GM18861 (cell line): ENCODE data around the gene EIF4G3.
"Not testable (repeated sequence)": the region's sequence is repeated elsewhere in the genome, so short reads cannot be mapped to it uniquely, and the experiment has no call there.

Experiments
- ATAC-seq: cut with Tn5 transposase; IDR thresholded peaks from one replicate; pipeline ENCODE4 v1.9.1; 2021; ENCODE audit not compliant: unreplicated experiment

The EIF4G3 gene

DNA sequence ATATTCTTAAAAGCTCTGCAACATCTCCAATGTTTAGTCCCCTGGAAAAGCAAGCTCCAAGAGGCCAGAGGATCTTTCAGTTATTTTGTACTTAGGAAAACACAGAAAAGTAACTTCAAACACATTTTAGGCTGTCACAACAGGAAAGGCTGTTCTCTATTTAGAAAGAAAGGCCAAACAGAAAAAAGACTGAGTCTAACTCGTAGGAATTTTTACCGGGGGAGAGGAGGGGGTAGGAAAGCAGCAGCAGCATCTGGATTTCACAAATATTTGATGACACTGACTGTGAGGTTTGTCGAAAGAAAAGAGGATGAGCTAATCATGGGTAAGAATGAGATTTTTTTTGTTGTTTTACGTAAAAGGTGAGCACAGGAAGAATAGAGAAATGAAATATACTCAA lies 107.1 kb downstream of the EIF4G3 start:
- no peak for ATAC-seq

DNA sequence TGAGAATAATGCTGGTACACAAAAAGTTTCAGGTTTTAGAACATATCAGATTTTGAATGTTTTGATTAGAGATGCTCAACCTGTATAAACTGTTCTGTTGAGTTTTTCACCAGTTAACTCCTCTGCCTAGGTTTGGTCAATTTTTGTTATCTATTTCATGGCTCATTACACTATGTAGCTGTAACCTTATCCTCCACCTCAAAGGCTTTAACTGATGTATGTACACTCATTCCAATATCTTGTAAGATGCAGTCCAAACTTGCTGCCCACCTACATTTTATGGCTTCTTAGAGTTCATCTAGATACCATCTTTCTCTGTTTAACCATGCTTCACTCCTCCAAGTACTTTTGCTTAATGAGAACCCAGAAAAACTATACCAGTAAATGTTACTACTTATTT lies 107.8 kb downstream of the EIF4G3 start:
- no peak for ATAC-seq

DNA sequence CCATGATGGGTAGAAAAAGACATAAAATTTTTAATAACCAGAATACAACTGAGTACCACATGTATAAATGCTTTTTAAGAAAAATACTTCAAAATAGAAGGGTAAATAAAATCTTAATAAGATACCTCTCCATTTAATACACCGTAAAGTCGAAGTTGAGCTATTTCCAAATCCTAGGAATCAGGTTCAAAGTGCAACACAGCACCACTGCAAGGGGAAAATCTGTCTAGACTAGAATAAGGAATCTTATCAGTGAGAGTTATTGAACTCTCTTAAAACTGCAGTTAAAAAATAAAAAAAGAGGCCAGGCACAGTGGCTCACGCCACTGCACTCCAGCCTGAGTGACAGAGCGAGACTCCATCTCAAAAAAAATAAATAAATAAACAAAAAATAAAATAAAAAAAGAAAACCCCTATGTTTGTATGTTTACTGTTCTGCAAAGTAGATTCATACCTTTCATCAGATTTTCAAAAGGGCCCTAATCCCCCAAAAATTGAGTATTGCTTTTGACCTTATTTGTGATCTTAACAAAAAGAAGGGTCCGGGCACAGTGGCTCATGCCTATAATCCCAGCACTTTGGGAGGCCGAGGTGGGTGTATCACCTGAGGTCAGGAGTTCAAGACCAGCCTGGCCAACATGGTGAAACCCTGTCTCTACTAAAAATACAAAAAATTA lies 109.0 kb downstream of the EIF4G3 start:
- no peak for ATAC-seq

DNA sequence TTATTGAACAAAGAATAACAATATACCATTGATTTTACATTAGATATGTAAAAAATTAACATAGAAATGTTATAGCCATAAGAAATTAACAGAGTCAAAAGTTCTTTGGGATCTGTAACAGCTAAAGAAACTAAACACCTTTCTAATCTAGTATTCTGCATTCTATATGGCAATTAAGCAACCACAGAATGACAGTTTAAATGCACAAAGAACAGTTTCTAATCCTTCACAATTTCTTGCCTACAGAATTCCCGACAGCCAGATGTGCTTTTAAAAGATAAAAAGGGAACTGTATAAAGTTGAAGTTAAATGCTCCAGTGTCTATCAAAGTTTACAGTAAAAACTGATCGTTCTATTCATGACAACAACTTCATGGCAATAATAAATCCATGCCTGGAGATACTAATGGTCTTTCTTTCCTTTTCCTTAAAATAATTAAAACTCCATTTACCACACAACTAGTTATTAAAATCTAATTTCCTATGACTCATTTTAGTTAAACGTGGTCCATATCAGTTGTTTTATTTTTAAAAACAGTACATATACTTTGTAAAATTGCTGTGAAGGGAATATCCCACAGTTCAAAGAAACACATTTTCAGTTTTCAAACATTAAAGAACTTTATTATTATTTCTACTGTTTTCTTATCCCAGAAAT lies 110.2 kb downstream of the EIF4G3 start:
- no peak for ATAC-seq

DNA sequence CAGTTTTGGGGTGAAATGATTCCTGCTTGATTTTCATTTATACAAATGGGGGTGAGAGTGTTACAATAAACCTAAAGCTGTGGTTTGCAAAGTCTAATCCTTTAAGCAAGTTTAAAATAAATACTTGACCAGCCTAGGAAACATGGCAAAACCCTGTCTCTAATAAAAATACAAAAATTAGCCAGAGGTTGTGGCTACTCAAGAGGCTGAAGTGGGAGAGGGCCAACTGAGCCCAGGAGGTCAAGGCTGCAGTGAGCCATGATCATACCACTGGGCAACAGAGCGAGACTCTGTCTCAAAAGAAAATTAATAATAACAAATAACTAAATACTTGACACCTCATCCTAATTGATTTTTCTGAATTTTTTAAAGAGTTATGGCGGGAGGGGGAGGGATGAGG lies 110.8 kb downstream of the EIF4G3 start:
- ATAC-seq, result no peak

DNA sequence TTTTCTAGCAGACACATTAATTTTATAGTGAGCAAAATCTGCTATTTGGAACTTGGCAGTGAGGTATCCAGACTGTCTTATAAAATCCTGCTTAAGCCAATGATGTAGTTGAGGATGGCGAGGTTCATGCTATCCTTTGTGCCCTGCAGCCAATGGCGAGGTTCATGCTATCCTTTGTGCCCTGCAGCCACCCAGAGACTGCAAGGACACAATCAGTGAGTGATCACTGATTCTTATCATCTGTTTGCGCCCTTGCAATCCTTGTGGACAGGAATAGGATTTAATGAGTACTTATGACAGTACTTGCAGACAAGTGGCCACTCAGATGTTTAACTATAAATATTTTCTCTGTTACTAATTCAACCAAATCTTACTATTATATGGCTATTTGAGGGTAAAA lies 112.6 kb downstream of the EIF4G3 start:
- ATAC-seq, result no peak

DNA sequence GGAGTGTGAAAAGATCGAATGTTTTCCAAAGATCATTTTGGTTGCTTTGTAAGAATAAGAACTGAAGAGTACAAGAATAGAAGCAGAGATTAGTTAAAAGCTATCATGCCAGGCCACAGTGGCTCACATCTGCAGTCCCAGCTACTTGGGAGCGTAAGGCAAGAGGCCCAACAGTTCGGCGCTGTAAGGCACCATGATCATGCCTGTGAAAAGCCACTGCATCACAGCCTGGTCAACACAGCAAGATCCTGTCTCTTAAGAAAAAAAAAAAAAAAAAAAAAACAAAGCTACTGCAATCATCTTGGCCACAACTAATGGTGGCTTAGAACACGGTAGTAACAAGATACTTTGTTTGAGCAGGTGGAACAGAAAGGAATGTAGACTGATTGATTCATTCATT lies 116.2 kb downstream of the EIF4G3 start:
- ATAC-seq, result no peak

DNA sequence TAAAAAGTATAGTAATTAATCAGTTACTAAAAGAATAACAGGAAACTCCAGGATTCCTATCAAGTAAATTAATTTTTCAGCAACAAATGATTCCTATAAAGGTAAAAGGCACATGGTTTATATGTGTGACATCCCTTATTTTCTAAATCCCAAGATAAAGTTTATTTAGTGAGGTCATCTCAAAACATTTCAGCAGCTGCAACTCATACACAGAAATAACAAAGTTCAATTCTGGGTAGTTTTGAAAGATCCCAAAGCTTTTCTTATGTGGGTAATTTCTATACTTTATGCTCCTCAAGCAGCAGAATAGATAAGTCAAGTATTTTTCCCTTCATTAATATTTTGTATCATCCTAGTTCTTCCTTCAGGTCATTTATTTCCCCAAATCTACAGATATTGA lies 117.7 kb downstream of the EIF4G3 start:
- no peak for ATAC-seq

DNA sequence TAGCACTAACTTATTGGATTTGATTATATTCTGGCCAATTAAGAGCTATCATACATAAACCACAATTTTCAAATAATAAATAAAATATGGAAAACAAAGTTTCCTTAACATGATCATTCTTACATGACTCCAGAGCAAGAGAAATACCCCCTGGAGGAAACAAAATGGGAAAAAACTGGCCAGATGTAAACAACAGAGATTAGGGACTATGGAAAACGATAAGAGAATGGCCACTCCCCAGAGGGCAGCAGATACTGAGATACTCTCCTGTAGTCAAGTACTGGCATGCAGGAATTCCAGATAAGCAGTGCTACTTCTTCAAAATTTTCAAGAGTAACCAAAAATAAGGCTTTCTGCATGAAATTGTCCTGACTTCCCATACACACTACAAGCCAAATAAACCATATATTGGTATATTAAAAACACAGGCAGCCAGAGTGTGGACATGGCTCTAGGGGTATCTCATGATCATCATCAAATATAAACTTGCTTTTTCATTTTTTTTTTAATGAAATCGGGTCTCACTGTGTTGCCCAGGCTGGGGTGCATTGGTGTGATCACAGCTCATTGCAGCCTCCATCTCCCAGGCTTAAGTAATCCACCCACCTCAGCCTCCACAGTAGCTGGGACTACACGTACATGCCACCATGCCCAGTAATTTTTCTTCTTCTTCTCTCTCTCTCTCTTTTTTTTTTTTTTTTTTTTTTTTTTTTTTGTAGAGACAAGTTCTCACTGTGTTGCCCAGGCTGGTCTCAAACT lies 118.5 kb downstream of the EIF4G3 start:
- no peak for ATAC-seq

DNA sequence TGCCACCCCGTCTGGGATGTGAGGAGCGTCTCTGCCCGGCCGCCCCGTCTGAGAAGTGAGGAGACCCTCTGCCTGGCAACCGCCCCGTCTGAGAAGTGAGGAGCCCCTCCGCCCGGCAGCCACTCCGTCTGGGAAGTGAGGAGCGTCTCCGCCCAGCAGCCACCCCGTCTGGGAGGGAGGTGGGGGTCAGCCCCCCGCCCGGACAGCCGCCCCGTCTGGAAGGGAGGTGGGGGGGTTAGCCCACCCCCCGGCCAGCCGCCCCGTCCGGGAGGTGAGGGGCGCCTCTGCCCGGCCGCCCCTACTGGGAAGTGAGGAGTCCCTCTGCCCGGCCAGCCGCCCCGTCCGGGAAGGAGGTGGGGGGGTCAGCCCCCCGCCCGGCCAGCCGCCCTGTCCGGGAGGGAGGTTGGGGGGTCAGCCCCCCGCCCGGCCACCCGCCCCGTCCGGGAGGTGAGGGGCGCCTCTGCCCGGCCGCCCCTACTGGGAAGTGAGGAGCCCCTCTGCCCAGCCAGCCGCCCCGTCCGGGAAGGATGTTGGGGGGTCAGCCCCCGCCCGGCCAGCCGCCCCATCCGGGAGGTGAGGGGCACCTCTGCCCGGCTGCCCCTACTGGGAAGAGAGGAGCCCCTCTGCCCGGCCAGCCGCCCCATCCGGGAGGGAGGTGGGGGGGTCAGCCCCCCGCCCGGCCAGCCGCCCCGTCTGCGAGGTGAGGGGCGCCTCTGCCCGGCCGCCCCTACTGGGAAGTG lies 123.3 kb downstream of the EIF4G3 start:
- not testable (repeated sequence) for ATAC-seq

DNA sequence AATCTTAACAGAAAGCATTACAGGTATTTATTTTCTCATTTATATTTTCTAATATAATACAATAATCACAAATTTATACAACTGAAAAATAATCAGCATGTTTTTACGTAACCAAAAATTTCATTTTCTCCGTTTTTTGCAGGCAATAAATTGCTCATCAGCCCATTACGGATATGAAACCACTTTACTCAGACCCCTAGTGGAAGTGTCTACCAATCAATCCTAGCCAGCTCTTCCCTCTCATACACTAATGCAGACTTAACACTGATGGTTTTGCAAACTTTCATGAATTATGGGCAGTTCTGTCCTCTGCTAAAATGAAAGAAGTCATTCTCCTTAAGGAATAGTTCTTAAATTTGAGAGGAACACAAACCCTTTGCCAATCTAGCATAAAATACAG lies 124.7 kb downstream of the EIF4G3 start:
- ATAC-seq, result no peak

DNA sequence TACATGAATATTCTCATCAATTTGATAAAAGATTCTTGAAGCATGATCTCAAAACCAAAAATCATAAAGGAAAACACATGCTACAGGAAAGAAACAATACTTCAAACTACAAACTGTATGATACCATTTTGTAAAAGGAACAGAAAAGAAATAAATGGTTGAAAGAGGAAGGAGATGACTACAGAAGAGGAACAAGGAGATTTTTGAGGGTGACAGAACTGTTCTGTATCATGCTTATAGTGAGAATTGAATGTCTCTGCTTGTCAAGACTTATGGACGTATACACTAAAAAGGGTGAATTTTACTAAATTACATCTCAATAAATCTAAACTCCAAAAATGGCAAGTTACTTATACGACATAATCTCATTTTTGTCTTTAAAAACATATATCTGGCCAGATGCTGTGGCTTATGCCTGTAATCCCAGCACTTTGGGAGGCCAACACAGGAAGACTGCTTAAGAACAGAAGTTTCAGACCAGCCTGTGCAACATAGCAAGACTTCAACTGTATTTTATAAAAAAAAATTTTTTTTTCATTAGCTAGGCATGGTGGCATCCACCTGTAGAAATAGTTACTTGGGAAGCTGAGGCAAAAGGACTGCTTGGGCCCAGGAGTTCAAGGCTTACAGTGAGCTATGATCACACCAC lies 125.4 kb downstream of the EIF4G3 start:
- ATAC-seq, result no peak

DNA sequence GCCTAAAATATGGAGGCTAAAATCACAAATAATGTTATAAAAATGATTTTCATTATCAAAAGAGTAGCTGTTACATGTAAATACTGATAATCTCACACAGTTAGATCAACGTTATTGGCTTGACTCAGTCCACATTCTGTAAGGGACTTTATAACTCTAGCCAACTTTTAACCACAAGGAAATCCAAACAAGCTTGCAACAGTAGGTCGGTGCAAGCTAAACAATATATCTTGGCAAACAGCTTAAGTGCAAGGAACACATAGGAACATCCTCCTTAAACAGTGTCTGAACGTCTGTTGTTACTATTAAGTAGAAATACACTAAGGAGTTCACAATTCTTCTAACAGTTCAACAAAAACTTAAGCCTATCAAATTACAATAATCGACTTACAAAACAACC lies 126.7 kb downstream of the EIF4G3 start:
- ATAC-seq, result no peak

DNA sequence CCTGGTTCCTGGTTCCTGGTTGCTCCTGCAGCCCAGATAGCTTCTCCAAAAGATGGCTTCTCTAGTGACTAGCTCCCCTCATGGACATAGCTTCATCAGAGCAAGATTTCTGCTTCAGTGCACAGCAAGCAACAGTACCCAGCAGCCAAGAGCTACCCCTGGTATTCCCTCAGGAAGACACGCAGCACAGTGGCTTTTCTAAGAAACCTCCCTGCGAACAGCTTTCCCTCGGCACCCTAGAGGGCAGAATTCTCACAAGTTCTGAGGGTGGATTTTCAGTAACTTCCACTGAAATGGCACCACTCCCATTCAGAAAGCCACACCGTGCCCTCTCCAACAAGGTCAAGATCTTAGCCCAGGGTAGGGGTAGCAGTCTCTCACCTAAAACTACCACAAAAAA lies 128.2 kb downstream of the EIF4G3 start:
- ATAC-seq, result no peak

DNA sequence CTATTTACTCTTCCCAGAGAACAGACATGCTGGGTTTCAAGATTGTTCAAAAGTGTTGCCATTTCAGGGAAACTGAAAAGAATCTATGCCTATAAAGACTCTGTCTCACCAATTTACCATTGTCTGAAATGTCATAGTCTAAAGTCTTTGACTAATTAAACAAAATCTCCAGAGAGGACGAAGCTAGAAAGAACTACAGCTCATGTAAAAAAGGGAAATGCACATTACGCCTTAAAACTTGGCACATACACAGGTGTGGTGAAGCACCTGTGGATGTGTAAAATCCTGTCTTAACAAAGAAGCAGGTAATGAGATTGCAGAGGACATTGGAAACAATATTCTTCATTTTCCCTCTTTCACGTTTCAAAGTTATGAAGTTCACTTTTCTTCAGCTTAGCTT lies 130.6 kb downstream of the EIF4G3 start:
- no peak for ATAC-seq

DNA sequence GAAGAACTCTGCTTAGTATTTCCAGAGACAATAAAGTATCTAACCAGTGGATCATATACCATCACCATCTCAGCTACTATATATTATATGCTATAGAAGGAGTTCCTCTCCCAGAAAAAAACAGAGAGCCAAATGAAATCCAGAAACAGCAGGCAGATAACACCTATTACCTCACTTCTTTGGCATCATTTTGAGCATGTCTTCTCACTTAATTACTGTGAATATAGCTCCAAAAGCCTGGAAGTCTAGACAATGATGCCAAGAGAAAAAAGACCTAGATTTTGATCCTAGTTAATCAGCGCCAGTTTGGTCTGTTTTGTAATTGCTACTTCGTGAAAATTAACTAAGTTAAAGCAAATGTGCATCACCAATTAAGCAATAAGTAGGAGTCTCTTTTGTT lies 131.3 kb downstream of the EIF4G3 start:
- no peak for ATAC-seq

DNA sequence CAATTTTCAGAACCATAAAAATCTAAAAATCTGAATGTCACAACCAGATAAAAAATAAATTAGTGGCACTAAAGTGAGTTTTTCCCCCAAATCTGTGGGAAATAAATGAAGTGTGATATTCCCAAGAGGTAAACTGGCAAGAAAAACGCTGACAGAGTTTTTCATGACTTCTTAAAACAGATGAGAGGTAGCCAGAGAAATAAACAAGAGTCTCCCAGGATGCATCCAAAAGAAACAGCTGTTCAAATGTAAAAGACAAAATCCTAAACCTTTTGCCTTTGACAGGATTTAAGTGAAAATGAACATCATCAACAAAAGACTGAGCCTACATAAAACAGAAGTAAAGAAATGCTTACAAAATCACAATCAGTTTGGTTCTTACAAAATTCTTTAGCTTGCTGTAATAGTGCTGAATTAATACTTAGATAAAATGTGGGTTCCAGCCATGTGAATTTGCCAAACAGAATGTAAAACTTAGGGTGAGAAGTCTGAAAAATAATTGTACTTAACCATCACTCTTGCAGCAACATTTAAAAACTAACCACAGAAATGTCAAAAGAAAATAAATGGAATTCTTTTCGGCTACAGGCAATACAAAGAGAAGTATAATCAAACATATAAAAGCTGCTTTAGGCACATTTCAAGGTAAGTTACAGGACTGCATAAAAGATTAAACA lies 133.6 kb downstream of the EIF4G3 start:
- ATAC-seq, result no peak

DNA sequence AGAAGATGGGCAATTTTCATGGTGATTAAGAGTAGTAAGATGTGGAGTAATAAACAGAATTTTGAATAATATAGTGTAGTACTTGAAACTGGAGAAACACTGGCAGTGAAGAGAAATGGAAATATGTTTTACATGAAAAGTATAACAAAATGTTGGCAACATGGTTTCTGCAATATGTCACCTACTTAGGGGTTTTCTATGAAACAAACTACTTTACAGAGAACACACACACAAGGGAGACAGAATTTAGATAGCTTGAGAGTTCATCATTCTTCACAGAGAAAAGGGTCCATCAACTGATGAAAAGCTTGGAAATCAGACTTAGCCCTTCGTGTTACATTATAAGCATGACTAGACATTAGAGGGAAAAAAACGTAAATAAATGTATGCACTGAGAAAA lies 135.2 kb downstream of the EIF4G3 start:
- no peak for ATAC-seq

DNA sequence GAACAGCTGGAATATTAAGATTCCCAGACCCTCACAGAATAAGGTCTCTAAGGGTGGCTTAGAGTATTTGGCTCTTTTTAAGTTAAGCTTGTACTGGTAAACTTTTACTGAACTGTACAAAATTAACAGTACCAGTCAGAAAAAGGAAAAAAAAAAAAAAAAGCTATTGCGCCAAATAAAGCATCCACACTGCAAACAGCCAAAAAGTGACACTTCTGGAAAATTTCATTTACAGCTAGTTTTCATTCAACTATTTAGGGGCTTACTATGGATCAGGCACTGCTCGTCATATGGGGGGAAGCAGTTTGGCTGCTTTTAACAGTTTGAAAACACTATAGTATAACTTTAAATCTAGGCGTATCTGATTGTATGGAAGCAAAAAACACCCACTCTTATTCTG lies 139.6 kb downstream of the EIF4G3 start:
- ATAC-seq, result no peak

DNA sequence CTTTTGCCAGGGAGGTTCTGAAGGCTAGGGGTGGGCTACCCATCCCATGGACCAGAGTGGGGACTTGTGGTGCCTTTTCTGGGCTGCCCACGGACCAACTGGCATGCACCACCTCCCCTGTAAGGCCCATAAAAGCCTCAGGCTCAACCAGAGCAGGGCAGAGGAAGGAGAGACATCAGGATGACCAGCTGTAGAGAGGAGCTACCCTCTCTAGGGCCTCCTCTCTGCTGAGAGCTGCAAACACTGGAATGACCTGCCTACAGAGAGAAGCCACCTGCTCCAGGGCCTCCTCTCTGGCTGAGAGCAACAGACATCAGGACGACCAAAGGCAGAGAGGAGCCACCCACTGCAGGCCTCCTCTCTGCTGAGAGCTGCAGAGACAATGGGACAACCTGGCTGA lies 140.9 kb downstream of the EIF4G3 start:
- ATAC-seq, result no peak
